NB4 (cell line): Measurements from ENCODE around the gene CENPB.

ENCODE experiments used
- CTCF ChIP-seq: IDR thresholded peaks from one replicate; pipeline ENCODE4 v1.5.1; 2012; ENCODE audit warnings: low read depth, low read length
- MYC ChIP-seq: IDR thresholded peaks from 2 replicates; pipeline ENCODE4 v1.6.1; 2011; ENCODE audit warnings: low read depth, low read length
- POLR2A ChIP-seq: IDR thresholded peaks from 2 replicates; pipeline ENCODE4 v1.6.1; 2011; ENCODE audit warnings: mild to moderate bottlenecking; ENCODE audit not compliant: insufficient read length; ENCODE audit errors: extremely low read depth

DNA sequence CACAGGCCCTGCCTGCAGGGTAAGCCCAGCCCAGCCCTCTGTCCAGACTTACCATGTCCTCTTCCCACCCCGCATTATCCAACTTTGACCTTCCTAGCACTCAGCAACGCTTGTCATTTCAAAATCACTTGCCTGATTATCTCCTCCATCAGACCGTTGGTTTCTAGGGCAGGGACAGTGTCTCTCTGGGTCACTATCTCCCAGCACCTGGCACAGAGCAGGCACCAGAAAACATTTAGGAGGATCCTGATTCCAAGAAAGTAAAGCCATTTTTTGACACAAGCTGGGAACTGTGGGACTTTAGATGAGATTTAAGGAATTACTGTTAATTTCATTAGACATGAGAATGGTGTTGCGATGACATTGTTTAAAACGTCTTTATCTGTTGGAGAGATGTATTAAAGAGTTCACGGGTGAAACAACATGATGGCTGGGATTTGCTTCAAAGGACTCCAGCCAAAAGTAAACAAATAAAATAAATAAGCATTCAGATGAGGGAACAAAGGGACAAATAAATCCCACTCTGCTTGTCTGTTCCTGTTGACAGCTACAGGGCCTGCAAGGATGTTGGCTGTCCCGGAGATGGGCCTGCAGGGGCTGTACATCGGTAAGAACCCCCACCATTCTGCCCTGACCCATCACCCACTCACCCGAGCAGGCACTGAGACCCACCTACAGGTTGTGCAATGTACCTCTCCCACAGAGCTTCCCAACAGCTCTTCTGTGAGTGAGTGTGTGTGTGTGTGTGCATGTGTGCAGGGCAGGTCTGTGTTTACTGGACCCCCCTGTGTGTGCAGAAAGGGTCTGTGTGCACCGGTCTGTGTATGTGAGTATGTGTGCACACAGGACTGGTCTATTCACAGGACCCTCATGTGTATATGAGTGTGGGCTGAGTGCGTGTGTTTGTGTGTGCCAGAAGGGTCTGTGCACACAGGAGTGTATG, 48.2 kb downstream of the CENPB start:
- no peak for TF ChIP-seq POLR2A
- no peak for TF ChIP-seq CTCF
- no peak for TF ChIP-seq MYC
